Measurements from ENCODE around the gene PLD1.

PLD1 gene

GRCh38 chr3:171844873-171845272, 34.6 kb upstream of the PLD1 start:
- TF ChIP-seq, protein P1, sequence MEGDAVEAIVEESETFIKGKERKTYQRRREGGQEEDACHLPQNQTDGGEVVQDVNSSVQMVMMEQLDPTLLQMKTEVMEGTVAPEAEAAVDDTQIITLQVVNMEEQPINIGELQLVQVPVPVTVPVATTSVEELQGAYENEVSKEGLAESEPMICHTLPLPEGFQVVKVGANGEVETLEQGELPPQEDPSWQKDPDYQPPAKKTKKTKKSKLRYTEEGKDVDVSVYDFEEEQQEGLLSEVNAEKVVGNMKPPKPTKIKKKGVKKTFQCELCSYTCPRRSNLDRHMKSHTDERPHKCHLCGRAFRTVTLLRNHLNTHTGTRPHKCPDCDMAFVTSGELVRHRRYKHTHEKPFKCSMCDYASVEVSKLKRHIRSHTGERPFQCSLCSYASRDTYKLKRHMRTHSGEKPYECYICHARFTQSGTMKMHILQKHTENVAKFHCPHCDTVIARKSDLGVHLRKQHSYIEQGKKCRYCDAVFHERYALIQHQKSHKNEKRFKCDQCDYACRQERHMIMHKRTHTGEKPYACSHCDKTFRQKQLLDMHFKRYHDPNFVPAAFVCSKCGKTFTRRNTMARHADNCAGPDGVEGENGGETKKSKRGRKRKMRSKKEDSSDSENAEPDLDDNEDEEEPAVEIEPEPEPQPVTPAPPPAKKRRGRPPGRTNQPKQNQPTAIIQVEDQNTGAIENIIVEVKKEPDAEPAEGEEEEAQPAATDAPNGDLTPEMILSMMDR (conservative IDR thresholded peaks at IDR 0.05; ENCODE audit: low read depth), result no peak
- no peak overlapping the region for H3K27ac ChIP-seq
- ChIA-PET POLR2A (ENCODE audit: low non-redundant PET) (no interaction called here), CTCF (no interaction called here)
- no peak for DNase-seq (ENCODE audit: low spot score)

- DNase-seq (ENCODE audit: low spot score), result no peak
- ChIA-PET CTCF (no interaction called here), POLR2A (ENCODE audit: low non-redundant PET) (no interaction called here)
- H3K27ac ChIP-seq, result no peak within 1 kb of the TSS
- TF ChIP-seq, protein P1 (conservative IDR thresholded peaks at IDR 0.05; ENCODE audit: low read depth), result no peak
Measured at GRCh38 chr3:171842864-171843518, 32.7 kb upstream of the PLD1 start, which contains the start of gene TMEM212. Gene TMEM212 (plus strand): TSS chr3:171843349. CDS start chr3:171843384, 35 bp downstream.

DNA sequence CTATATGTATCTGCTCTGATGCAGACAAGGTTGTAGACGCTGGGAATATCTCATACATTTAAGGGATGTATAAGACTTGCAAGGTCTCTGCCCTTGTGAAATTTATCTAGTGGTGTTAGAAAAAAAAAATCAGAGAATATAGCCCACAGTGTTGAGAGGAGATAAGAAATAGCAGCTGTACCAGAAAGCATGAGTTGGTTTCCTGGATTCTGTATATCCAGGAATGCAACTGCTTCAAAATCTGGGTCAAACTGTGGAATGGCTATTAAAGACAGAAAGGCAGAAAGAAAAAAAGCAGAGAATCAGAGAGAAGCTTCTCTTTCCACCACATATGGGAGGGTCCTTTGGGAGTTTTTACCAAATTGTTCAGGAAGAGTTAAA, 31.3 kb upstream of the PLD1 start:
- ChIA-PET CTCF (interaction anchor here (0.6 kb wide), 1 partner anchor 1522 kb away, joined by 6 read pairs; no protein-coding TSS in a partner anchor), POLR2A (ENCODE audit: low non-redundant PET) (no interaction called here)
- TF ChIP-seq, protein P1 (conservative IDR thresholded peaks at IDR 0.05; ENCODE audit: low read depth), result no peak
- no peak overlapping the region for H3K27ac ChIP-seq
- no peak for DNase-seq (ENCODE audit: low spot score)

GRCh38 chr3:171840811-171841619, 30.7 kb upstream of the PLD1 start:
- TF ChIP-seq, protein P1 (conservative IDR thresholded peaks at IDR 0.05; ENCODE audit: low read depth), result no peak
- ChIA-PET CTCF (interaction anchor here (0.6 kb wide), 1 partner anchor 761 kb away, joined by 3 read pairs; no protein-coding TSS in a partner anchor), POLR2A (ENCODE audit: low non-redundant PET) (no interaction called here)
- no peak for DNase-seq (ENCODE audit: low spot score)
- no peak overlapping the region for H3K27ac ChIP-seq

GRCh38 chr3:171840445-171840810, 30.1 kb upstream of the PLD1 start:
- no peak for DNase-seq (ENCODE audit: low spot score)
- TF ChIP-seq, protein P1 (conservative IDR thresholded peaks at IDR 0.05; ENCODE audit: low read depth), result no peak
- POLR2A ChIA-PET (ENCODE audit: low non-redundant PET), result no interaction called here
- H3K27ac ChIP-seq, result no peak overlapping the region
- CTCF ChIA-PET, result interaction anchor here (0.6 kb wide), 1 partner anchor 194 kb away, joined by 3 read pairs; no protein-coding TSS in a partner anchor

DNA sequence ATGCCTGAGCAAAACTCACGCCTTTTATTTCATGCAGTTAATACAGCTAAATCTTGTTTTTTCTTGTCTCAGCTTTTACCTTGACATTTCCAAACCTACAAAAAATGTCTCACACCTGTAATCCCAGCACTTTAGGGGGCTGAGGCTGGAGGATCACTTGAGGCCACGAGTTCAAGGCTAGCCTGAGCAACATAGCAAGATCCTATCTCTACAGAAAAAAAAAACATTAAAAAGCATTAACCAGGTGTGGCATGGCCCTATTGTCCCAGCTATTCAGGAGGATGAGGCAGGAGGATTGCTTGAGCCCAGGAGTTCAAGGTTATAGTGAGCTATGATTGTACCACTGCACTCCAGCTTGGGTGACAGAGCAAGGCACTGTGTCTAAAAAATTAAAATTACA, 29.0 kb upstream of the PLD1 start:
- TF ChIP-seq, protein P1 (conservative IDR thresholded peaks at IDR 0.05; ENCODE audit: low read depth), result no peak
- DNase-seq (ENCODE audit: low spot score), result no peak
- H3K27ac ChIP-seq, result no peak overlapping the region
- ChIA-PET POLR2A (ENCODE audit: low non-redundant PET) (no interaction called here), CTCF (no interaction called here)

Data from RWPE1 (cell line).